Measurements from ENCODE around the gene MNAT1.

DNA sequence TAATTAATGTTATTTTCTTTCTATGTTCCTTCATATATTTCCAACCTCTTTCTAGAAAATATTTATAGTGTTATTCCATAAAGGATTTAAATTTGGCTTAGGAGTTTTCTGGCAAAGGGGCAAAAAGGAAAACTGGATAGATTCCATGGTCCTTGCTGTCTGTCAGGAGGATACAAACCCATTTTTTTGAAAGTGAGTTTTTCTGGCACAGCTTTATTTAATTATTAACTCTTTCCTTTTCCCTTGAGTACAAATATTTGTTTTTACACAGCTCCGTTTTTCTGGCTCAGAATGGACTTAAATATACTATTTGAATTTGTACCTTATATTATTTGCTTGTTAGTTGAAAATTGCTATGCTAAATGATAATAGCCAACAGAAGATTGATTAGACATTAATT is 56.3 kb downstream of the MNAT1 start:
- no peak for TF ChIP-seq POLR2A (IDR thresholded peaks at IDR 0.05)
- TF ChIP-seq, protein P1, sequence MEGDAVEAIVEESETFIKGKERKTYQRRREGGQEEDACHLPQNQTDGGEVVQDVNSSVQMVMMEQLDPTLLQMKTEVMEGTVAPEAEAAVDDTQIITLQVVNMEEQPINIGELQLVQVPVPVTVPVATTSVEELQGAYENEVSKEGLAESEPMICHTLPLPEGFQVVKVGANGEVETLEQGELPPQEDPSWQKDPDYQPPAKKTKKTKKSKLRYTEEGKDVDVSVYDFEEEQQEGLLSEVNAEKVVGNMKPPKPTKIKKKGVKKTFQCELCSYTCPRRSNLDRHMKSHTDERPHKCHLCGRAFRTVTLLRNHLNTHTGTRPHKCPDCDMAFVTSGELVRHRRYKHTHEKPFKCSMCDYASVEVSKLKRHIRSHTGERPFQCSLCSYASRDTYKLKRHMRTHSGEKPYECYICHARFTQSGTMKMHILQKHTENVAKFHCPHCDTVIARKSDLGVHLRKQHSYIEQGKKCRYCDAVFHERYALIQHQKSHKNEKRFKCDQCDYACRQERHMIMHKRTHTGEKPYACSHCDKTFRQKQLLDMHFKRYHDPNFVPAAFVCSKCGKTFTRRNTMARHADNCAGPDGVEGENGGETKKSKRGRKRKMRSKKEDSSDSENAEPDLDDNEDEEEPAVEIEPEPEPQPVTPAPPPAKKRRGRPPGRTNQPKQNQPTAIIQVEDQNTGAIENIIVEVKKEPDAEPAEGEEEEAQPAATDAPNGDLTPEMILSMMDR (IDR thresholded peaks at IDR 0.05): no peak
